ENCODE measurements around the gene COG5.

Gene COG5

GRCh38 chr7:107464666-107465226, 99.0 kb downstream of the COG5 start:
- H2AFZ ChIP-seq (ENCODE audit: low read length, unreplicated experiment): no peak overlapping the region

GRCh38 chr7:107463139-107464078, 100.3 kb downstream of the COG5 start:
- H3K27ac ChIP-seq (ENCODE audit: low read depth, low read length): no peak overlapping the region
- H2AFZ ChIP-seq (ENCODE audit: low read length, unreplicated experiment): no peak overlapping the region
- no peaks in the 10 kb centered on the region for H3K4me1 ChIP-seq (ENCODE audit: control insufficient read depth, insufficient read depth, low read length, unreplicated experiment)
- no peaks in the 10 kb centered on the region for H3K36me3 ChIP-seq (ENCODE audit: insufficient read depth, low read length)
- H3K27me3 ChIP-seq (ENCODE audit: insufficient read depth, low read length): no peaks in the 10 kb centered on the region
- no peak overlapping the region for H3K4me3 ChIP-seq (ENCODE audit: low read depth, low read length)
- H3K79me2 ChIP-seq (ENCODE audit: control insufficient read depth, insufficient read depth, low read length, unreplicated experiment): no peaks in the 10 kb centered on the region

More at GRCh38 chr7:107464666-107465226, 99.0 kb downstream of the COG5 start:
- Histone ChIP-seq H3K4me3 (ENCODE audit: low read depth, low read length) (no peak overlapping the region), H3K36me3 (ENCODE audit: insufficient read depth, low read length) (no peaks in the 10 kb centered on the region), H3K4me1 (ENCODE audit: control insufficient read depth, insufficient read depth, low read length, unreplicated experiment) (no peaks in the 10 kb centered on the region), H3K27me3 (ENCODE audit: insufficient read depth, low read length) (no peaks in the 10 kb centered on the region), H3K27ac (ENCODE audit: low read depth, low read length) (no peak overlapping the region), H3K79me2 (ENCODE audit: control insufficient read depth, insufficient read depth, low read length, unreplicated experiment) (no peaks in the 10 kb centered on the region)

GRCh38 chr7:107461938-107462533, 101.7 kb downstream of the COG5 start:
- no peaks in the 10 kb centered on the region for H3K27me3 ChIP-seq (ENCODE audit: insufficient read depth, low read length)
- no peak overlapping the region for H2AFZ ChIP-seq (ENCODE audit: low read length, unreplicated experiment)
- H3K79me2 ChIP-seq (ENCODE audit: control insufficient read depth, insufficient read depth, low read length, unreplicated experiment): no peaks in the 10 kb centered on the region
- no peaks in the 10 kb centered on the region; the same call in 1 of the 2 replicates for H3K36me3 ChIP-seq (ENCODE audit: insufficient read depth, low read length)
- H3K4me3 ChIP-seq (ENCODE audit: low read depth, low read length): no peak overlapping the region
- no peak overlapping the region for H3K27ac ChIP-seq (ENCODE audit: low read depth, low read length)
- no peaks in the 10 kb centered on the region for H3K4me1 ChIP-seq (ENCODE audit: control insufficient read depth, insufficient read depth, low read length, unreplicated experiment)

- no peaks in the 10 kb centered on the region for H3K27me3 ChIP-seq (ENCODE audit: insufficient read depth, low read length)
- H3K4me3 ChIP-seq (ENCODE audit: low read depth, low read length): no peak overlapping the region
Observed at GRCh38 chr7:107453388-107453787, 110.3 kb downstream of the COG5 start.

GRCh38 chr7:107450970-107451369, 112.8 kb downstream of the COG5 start:
- no peak overlapping the region for H3K4me3 ChIP-seq (ENCODE audit: low read depth, low read length)
- peaks cover 14% of the 10 kb centered on the region for H3K4me1 ChIP-seq (ENCODE audit: control insufficient read depth, insufficient read depth, low read length, unreplicated experiment)
- H3K27me3 ChIP-seq (ENCODE audit: insufficient read depth, low read length): no peaks in the 10 kb centered on the region
- no peaks in the 10 kb centered on the region for H3K79me2 ChIP-seq (ENCODE audit: control insufficient read depth, insufficient read depth, low read length, unreplicated experiment)
- no peaks in the 10 kb centered on the region for H3K36me3 ChIP-seq (ENCODE audit: insufficient read depth, low read length)
- H2AFZ ChIP-seq (ENCODE audit: low read length, unreplicated experiment): no peak overlapping the region
- H3K27ac ChIP-seq (ENCODE audit: low read depth, low read length): no peak overlapping the region

More at GRCh38 chr7:107453388-107453787, 110.3 kb downstream of the COG5 start:
- H3K36me3 ChIP-seq (ENCODE audit: insufficient read depth, low read length): no peaks in the 10 kb centered on the region; the same call in 1 of the 2 replicates
- no peak overlapping the region for H2AFZ ChIP-seq (ENCODE audit: low read length, unreplicated experiment)
- H3K27ac ChIP-seq (ENCODE audit: low read depth, low read length): no peak overlapping the region
- H3K4me1 ChIP-seq (ENCODE audit: control insufficient read depth, insufficient read depth, low read length, unreplicated experiment): no peaks in the 10 kb centered on the region
- no peaks in the 10 kb centered on the region for H3K79me2 ChIP-seq (ENCODE audit: control insufficient read depth, insufficient read depth, low read length, unreplicated experiment)

GRCh38 chr7:107446988-107447387, 116.7 kb downstream of the COG5 start:
- Histone ChIP-seq H3K36me3 (ENCODE audit: insufficient read depth, low read length) (no peaks in the 10 kb centered on the region), H3K27me3 (ENCODE audit: insufficient read depth, low read length) (no peaks in the 10 kb centered on the region), H3K27ac (ENCODE audit: low read depth, low read length) (no peak overlapping the region), H3K4me1 (ENCODE audit: control insufficient read depth, insufficient read depth, low read length, unreplicated experiment) (peaks cover 14% of the 10 kb centered on the region), H3K79me2 (ENCODE audit: control insufficient read depth, insufficient read depth, low read length, unreplicated experiment) (no peaks in the 10 kb centered on the region), H3K4me3 (ENCODE audit: low read depth, low read length) (no peak overlapping the region), H2AFZ (ENCODE audit: low read length, unreplicated experiment) (no peak overlapping the region)

- Histone ChIP-seq H3K27me3 (ENCODE audit: insufficient read depth, low read length) (no peaks in the 10 kb centered on the region), H3K79me2 (ENCODE audit: control insufficient read depth, insufficient read depth, low read length, unreplicated experiment) (no peaks in the 10 kb centered on the region), H3K27ac (ENCODE audit: low read depth, low read length) (no peak overlapping the region), H3K4me3 (ENCODE audit: low read depth, low read length) (no peak overlapping the region), H2AFZ (ENCODE audit: low read length, unreplicated experiment) (no peak overlapping the region), H3K4me1 (ENCODE audit: control insufficient read depth, insufficient read depth, low read length, unreplicated experiment) (peaks cover 14% of the 10 kb centered on the region), H3K36me3 (ENCODE audit: insufficient read depth, low read length) (no peaks in the 10 kb centered on the region)
Observed at GRCh38 chr7:107446531-107446930, 117.2 kb downstream of the COG5 start.

- Histone ChIP-seq H3K27me3 (ENCODE audit: insufficient read depth, low read length) (no peaks in the 10 kb centered on the region), H3K4me1 (ENCODE audit: control insufficient read depth, insufficient read depth, low read length, unreplicated experiment) (peaks cover 14% of the 10 kb centered on the region), H3K79me2 (ENCODE audit: control insufficient read depth, insufficient read depth, low read length, unreplicated experiment) (no peaks in the 10 kb centered on the region), H3K36me3 (ENCODE audit: insufficient read depth, low read length) (no peaks in the 10 kb centered on the region), H2AFZ (ENCODE audit: low read length, unreplicated experiment) (no peak overlapping the region), H3K4me3 (ENCODE audit: low read depth, low read length) (no peak overlapping the region), H3K27ac (ENCODE audit: low read depth, low read length) (no peak overlapping the region)
Observed at GRCh38 chr7:107442678-107443077, 121.0 kb downstream of the COG5 start.

GRCh38 chr7:107441581-107442422, 121.9 kb downstream of the COG5 start:
- Histone ChIP-seq H3K4me1 (ENCODE audit: control insufficient read depth, insufficient read depth, low read length, unreplicated experiment) (peaks cover 7% of the 10 kb centered on the region), H3K27me3 (ENCODE audit: insufficient read depth, low read length) (no peaks in the 10 kb centered on the region), H3K36me3 (ENCODE audit: insufficient read depth, low read length) (no peaks in the 10 kb centered on the region), H3K79me2 (ENCODE audit: control insufficient read depth, insufficient read depth, low read length, unreplicated experiment) (no peaks in the 10 kb centered on the region), H2AFZ (ENCODE audit: low read length, unreplicated experiment) (no peak overlapping the region), H3K4me3 (ENCODE audit: low read depth, low read length) (no peak overlapping the region), H3K27ac (ENCODE audit: low read depth, low read length) (no peak overlapping the region)

GRCh38 chr7:107439025-107439424, 124.7 kb downstream of the COG5 start:
- Histone ChIP-seq H3K4me1 (ENCODE audit: control insufficient read depth, insufficient read depth, low read length, unreplicated experiment) (no peaks in the 10 kb centered on the region), H3K27ac (ENCODE audit: low read depth, low read length) (no peak overlapping the region), H3K4me3 (ENCODE audit: low read depth, low read length) (no peak overlapping the region), H3K36me3 (ENCODE audit: insufficient read depth, low read length) (no peaks in the 10 kb centered on the region), H3K79me2 (ENCODE audit: control insufficient read depth, insufficient read depth, low read length, unreplicated experiment) (no peaks in the 10 kb centered on the region), H2AFZ (ENCODE audit: low read length, unreplicated experiment) (no peak overlapping the region), H3K27me3 (ENCODE audit: insufficient read depth, low read length) (no peaks in the 10 kb centered on the region)

Data from ACC112 (cell line).